OCI-LY7 (cell line): ENCODE data around the gene CHCHD6.

ENCODE experiments used
- EZH2phosphoT487 ChIP-seq: fragments of 200-600 bp; sonication (generic); IDR thresholded peaks from 2 replicates; pipeline ENCODE4 v1.6.1; 2018; ENCODE audit warnings: low read depth, borderline replicate concordance, mild to moderate bottlenecking, mixed run types, antibody characterized with exemption, low read length, moderate library complexity, mixed read lengths
- TF ChIP-seq, protein P1 (sequence below): fragments of 200-600 bp; sonication (generic); conservative IDR thresholded peaks from 2 replicates; pipeline ENCODE4 v1.5.1; 2014; ENCODE audit warnings: mild to moderate bottlenecking, antibody characterized with exemption, low read length, moderate library complexity, mixed read lengths

GRCh38 chr3:126959136-126959920 is 255.3 kb downstream of the CHCHD6 start:
- TF ChIP-seq, protein P1, sequence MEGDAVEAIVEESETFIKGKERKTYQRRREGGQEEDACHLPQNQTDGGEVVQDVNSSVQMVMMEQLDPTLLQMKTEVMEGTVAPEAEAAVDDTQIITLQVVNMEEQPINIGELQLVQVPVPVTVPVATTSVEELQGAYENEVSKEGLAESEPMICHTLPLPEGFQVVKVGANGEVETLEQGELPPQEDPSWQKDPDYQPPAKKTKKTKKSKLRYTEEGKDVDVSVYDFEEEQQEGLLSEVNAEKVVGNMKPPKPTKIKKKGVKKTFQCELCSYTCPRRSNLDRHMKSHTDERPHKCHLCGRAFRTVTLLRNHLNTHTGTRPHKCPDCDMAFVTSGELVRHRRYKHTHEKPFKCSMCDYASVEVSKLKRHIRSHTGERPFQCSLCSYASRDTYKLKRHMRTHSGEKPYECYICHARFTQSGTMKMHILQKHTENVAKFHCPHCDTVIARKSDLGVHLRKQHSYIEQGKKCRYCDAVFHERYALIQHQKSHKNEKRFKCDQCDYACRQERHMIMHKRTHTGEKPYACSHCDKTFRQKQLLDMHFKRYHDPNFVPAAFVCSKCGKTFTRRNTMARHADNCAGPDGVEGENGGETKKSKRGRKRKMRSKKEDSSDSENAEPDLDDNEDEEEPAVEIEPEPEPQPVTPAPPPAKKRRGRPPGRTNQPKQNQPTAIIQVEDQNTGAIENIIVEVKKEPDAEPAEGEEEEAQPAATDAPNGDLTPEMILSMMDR: no peak
- no peak for TF ChIP-seq EZH2phosphoT487
